Neural cell (in vitro differentiated cells): ENCODE data around the gene CTRB1. TPM values are rescaled to one million over a fixed set of nuclear protein-coding genes. Genes with fewer than 3 reads are reported as not detected.

ENCODE experiments used
- H2AFZ ChIP-seq: fragments of 200-600, 300-800 bp; sonication (generic), shearing (Covaris generic); 2 replicates; pipeline ENCODE4 v1.6.0; 2014; ENCODE audit warnings: low read depth, mild to moderate bottlenecking, antibody characterized with exemption, low read length, moderate library complexity
- H3F3A ChIP-seq: fragments of 200-600 bp; shearing (Covaris generic); 2 replicates; pipeline ENCODE4 v1.6.1; 2016; ENCODE audit warnings: mild to moderate bottlenecking, moderate library complexity, mixed read lengths, antibody characterized with exemption, low read length; ENCODE audit not compliant: insufficient read depth, poor library complexity, severe bottlenecking
- H3K27ac ChIP-seq: fragments of 200-600, 300-800 bp; sonication (generic), shearing (Covaris generic); 2 replicates; pipeline ENCODE4 v1.5.1; 2014; ENCODE audit warnings: mild to moderate bottlenecking, low read length, moderate library complexity
- H3K27me3 ChIP-seq: fragments of 300-800, 200-600 bp; sonication (generic), shearing (Covaris generic); 2 replicates; pipeline ENCODE4 v1.6.0; 2014; ENCODE audit warnings: mild to moderate bottlenecking, low read depth, low read length, moderate library complexity; ENCODE audit not compliant: insufficient read depth
- H3K36me3 ChIP-seq: fragments of 300-800, 200-600 bp; sonication (generic), shearing (Covaris generic); 2 replicates; pipeline ENCODE4 v1.5.1; 2014; ENCODE audit warnings: mild to moderate bottlenecking, antibody characterized with exemption, low read length, moderate library complexity; ENCODE audit not compliant: insufficient read depth
- H3K4me2 ChIP-seq: fragments of 300-800, 200-600 bp; sonication (generic), shearing (Covaris generic); 2 replicates; pipeline ENCODE4 v1.6.0; 2014; ENCODE audit warnings: mild to moderate bottlenecking, low read length
- H3K4me3 ChIP-seq: fragments of 300-800, 200-600 bp; sonication (generic), shearing (Covaris generic); 2 replicates; pipeline ENCODE4 v1.5.1; 2014; ENCODE audit warnings: mild to moderate bottlenecking, low read length, moderate library complexity
- H3K79me2 ChIP-seq: fragments of 200-600 bp; shearing (Covaris generic); replicated peaks from 2 replicates; pipeline ENCODE4 v1.6.0; 2014; ENCODE audit warnings: mild to moderate bottlenecking, low read length, moderate library complexity; ENCODE audit not compliant: insufficient read depth
- H3K9ac ChIP-seq: fragments of 300-800, 200-600 bp; sonication (generic), shearing (Covaris generic); 2 replicates; pipeline ENCODE4 v1.6.1; 2016; ENCODE audit warnings: mild to moderate bottlenecking, low read length, mixed read lengths
- H3K9me2 ChIP-seq: fragments of 200-600 bp; shearing (Covaris generic); 2 replicates; pipeline ENCODE4 v1.6.1; 2016; ENCODE audit warnings: mild to moderate bottlenecking, low read length, mixed read lengths; ENCODE audit not compliant: insufficient read depth
- H3K9me3 ChIP-seq: fragments of 200-600, 300-800 bp; sonication (generic), shearing (Covaris generic); 2 replicates; pipeline ENCODE4 v1.6.1; 2016; ENCODE audit warnings: mild to moderate bottlenecking, mixed run types, low read length, moderate library complexity, mixed read lengths
- H4K20me1 ChIP-seq: fragments of 200-600 bp; shearing (Covaris generic); 2 replicates; pipeline ENCODE4 v1.6.1; 2016; ENCODE audit warnings: mild to moderate bottlenecking, mixed run types; ENCODE audit not compliant: insufficient read depth
- CTCF ChIP-seq: fragments of 450-650 bp; IDR thresholded peaks from 2 replicates; pipeline ENCODE4 v1.5.1; 2014; ENCODE audit warnings: antibody characterized with exemption, mild to moderate bottlenecking, moderate library complexity; ENCODE audit not compliant: poor library complexity, severe bottlenecking
- EP300 ChIP-seq: fragments of 450-650 bp; conservative IDR thresholded peaks from 2 replicates; pipeline ENCODE4 v1.6.1; 2014; ENCODE audit warnings: antibody characterized with exemption, mild to moderate bottlenecking, moderate library complexity; ENCODE audit not compliant: poor library complexity, severe bottlenecking
- EZH2 ChIP-seq: fragments of 200-600, 300-800 bp; shearing (Covaris generic), sonication (generic); IDR thresholded peaks from 2 replicates; pipeline ENCODE4 v1.6.1; 2014; ENCODE audit warnings: antibody characterized with exemption, low read length, borderline replicate concordance, mild to moderate bottlenecking; ENCODE audit not compliant: insufficient read depth, poor library complexity, severe bottlenecking
- MXI1 ChIP-seq: fragments of 450-650 bp; conservative IDR thresholded peaks from 2 replicates; pipeline ENCODE4 v1.6.1; 2014; ENCODE audit warnings: antibody characterized with exemption, mild to moderate bottlenecking; ENCODE audit not compliant: poor library complexity, severe bottlenecking
- POLR2AphosphoS5 ChIP-seq: IDR thresholded peaks from 2 replicates; pipeline ENCODE4 v1.6.1; 2012
- RAD21 ChIP-seq: fragments of 450-650 bp; conservative IDR thresholded peaks from 2 replicates; pipeline ENCODE4 v1.6.1; 2014; ENCODE audit warnings: antibody characterized with exemption, mild to moderate bottlenecking, moderate library complexity
- SMC3 ChIP-seq: fragments of 450-650 bp; conservative IDR thresholded peaks from 2 replicates; pipeline ENCODE4 v1.6.1; 2014; ENCODE audit warnings: antibody characterized with exemption, mild to moderate bottlenecking, moderate library complexity; ENCODE audit not compliant: poor library complexity
- TAF1 ChIP-seq: IDR thresholded peaks from 2 replicates; pipeline ENCODE4 v1.6.1; 2012; ENCODE audit warnings: low read depth
- polyA plus RNA-seq: library from polyadenylated mRNA; depleted of rRNA; stranded (reverse); fragments of >200 nt; gene quantifications from 2 replicates; pipeline ENCODE4 v1.2.3, GENCODE V29; 2014
- TF ChIP-seq, protein P1 (sequence below): IDR thresholded peaks from 2 replicates; pipeline ENCODE4 v1.6.1; 2012; ENCODE audit warnings: borderline replicate concordance

The CTRB1 gene
- polyA plus RNA-seq, 1 donor from 2014 or later, result not detected

DNA sequence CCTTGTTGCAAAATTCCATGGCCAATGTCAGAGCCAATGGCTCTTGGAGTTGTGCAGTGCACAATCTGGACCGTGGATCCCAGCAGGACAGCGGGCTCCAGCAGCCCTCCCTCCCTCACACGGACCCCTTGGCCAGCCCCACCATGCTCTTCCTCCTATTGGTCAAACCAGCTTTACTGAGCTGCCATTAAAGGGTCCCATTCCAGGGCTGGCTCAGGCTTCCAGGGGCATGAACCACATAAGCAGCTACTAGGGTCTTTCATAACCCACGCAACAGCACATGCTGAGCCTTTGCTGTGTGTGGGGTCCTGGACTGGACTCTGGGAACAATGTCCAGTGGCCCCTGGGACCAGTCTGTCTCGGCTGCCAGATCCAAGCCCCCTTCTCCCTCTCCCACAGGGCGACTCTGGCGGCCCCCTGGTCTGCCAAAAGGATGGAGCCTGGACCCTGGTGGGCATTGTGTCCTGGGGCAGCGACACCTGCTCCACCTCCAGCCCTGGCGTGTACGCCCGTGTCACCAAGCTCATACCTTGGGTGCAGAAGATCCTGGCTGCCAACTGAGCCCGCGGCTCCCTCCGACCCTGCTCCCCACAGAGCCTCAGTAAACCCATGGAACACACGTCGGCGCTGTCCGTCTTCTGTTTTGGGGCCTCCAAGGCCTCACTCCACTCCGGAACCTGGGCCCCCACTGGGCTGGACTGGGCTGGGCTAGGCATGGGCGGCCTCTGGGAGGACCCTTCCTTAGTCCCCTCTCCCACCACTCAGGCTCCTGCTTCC lies 5.7 kb downstream of the CTRB1 start:
- H3K27ac ChIP-seq, result no peak overlapping the region
- no peak overlapping the region for H3K4me2 ChIP-seq
- H3K9me2 ChIP-seq, result no peaks in the 10 kb centered on the region
- no peaks in the 10 kb centered on the region for H4K20me1 ChIP-seq
- no peak overlapping the region for H3K9ac ChIP-seq
- no peaks in the 10 kb centered on the region for H3K79me2 ChIP-seq
- no peak overlapping the region for H2AFZ ChIP-seq
- no peak for TF ChIP-seq EP300
- no peaks in the 10 kb centered on the region for H3K36me3 ChIP-seq
- no peaks in the 10 kb centered on the region for H3F3A ChIP-seq
- no peak overlapping the region for H3K4me3 ChIP-seq
- H3K27me3 ChIP-seq, result no peaks in the 10 kb centered on the region
- no peaks in the 10 kb centered on the region for H3K9me3 ChIP-seq

DNA sequence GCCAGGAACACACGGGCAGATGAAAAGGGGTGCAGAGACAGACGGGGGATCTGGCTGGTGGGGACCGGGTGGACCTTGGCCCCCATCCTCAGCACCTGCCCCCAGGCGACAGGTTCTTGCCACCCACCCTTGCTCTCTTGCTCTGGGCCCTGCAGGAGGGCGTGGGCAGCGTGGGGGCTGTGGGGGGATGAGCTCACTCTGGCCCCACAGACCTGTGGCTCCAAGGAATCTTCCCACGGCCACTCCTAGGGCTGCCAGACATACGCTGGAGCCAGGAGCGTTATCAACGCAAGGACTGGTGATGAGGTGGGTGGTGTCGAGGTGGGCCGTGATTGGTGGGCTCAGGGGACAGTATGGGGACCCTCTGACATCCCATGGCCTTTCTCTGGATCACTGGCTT lies 6.3 kb downstream of the CTRB1 start:
- no peak for TF ChIP-seq CTCF
- no peak for TF ChIP-seq SMC3
- TF ChIP-seq EZH2, result no peak
- TF ChIP-seq MXI1, result no peak
- no peak for TF ChIP-seq RAD21
- TF ChIP-seq, protein P1, sequence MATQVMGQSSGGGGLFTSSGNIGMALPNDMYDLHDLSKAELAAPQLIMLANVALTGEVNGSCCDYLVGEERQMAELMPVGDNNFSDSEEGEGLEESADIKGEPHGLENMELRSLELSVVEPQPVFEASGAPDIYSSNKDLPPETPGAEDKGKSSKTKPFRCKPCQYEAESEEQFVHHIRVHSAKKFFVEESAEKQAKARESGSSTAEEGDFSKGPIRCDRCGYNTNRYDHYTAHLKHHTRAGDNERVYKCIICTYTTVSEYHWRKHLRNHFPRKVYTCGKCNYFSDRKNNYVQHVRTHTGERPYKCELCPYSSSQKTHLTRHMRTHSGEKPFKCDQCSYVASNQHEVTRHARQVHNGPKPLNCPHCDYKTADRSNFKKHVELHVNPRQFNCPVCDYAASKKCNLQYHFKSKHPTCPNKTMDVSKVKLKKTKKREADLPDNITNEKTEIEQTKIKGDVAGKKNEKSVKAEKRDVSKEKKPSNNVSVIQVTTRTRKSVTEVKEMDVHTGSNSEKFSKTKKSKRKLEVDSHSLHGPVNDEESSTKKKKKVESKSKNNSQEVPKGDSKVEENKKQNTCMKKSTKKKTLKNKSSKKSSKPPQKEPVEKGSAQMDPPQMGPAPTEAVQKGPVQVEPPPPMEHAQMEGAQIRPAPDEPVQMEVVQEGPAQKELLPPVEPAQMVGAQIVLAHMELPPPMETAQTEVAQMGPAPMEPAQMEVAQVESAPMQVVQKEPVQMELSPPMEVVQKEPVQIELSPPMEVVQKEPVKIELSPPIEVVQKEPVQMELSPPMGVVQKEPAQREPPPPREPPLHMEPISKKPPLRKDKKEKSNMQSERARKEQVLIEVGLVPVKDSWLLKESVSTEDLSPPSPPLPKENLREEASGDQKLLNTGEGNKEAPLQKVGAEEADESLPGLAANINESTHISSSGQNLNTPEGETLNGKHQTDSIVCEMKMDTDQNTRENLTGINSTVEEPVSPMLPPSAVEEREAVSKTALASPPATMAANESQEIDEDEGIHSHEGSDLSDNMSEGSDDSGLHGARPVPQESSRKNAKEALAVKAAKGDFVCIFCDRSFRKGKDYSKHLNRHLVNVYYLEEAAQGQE, result no peak
- no peak for TF ChIP-seq TAF1
- TF ChIP-seq POLR2AphosphoS5, result no peak
- TF ChIP-seq EP300, result no peak
- Histone ChIP-seq H3K79me2 (no peaks in the 10 kb centered on the region), H4K20me1 (no peaks in the 10 kb centered on the region), H3K9me2 (no peaks in the 10 kb centered on the region), H3F3A (no peaks in the 10 kb centered on the region), H3K9ac (no peak overlapping the region), H3K4me3 (no peak overlapping the region), H3K36me3 (no peaks in the 10 kb centered on the region), H3K9me3 (no peaks in the 10 kb centered on the region), H3K4me2 (no peak overlapping the region), H3K27ac (no peak overlapping the region), H3K27me3 (no peaks in the 10 kb centered on the region), H2AFZ (no peak overlapping the region)
